HCT116 (cell line): ENCODE data around the gene NFATC1. TPM values are rescaled to one million over a fixed set of nuclear protein-coding genes. Genes with fewer than 3 reads are reported as not detected.

ENCODE experiments used
- ATAC-seq: fragments of 200-7000 bp; cut with Tn5 transposase; 2 replicates; pipeline ENCODE4 v1.9.1; 2020; ENCODE audit warnings: mild to moderate bottlenecking, moderate library complexity
- BruUV-seq: library from RNA; stranded (reverse); fragments of 400-500 nt; replicated peaks from 2 replicates; lab custom pipeline; 2021; lab: Mats Ljungman, UMichigan
- CTCF ChIA-PET: fragments of 300-600 bp; sonication (Branson Sonifier 250); formaldehyde crosslinking; loops from one replicate; lab custom pipeline; 2021; ENCODE audit warnings: antibody characterized with exemption; lab: Charles Lee
- POLR2A ChIA-PET: fragments of 300-600, 350-600 bp; sonication (Branson Sonifier 250); formaldehyde crosslinking; loops from one replicate; lab custom pipeline; 2021; ENCODE audit warnings: antibody characterized with exemption; lab: Charles Lee
- RAD21 ChIA-PET, 2 experiments: fragments of 300-600 bp; sonication (Branson Sonifier 250); formaldehyde crosslinking; loops; one replicate each; lab custom pipeline; 2023; ENCODE audit warnings: low total read pairs in 2 of 2; ENCODE audit not compliant: uncharacterized antibody in 2 of 2, unreplicated experiment in 2 of 2, low non-redundant PET in 1 of 2; lab: Charles Lee
- DNase-seq: peaks from one replicate; pipeline ENCODE4 v3.0.0-alpha.2; 2010; ENCODE audit warnings: low read depth, low spot score
- H2AFZ ChIP-seq: fragments of 200-600 bp; shearing (Covaris generic), sonication (generic); 2 replicates; pipeline ENCODE4 v1.6.1; 2017; ENCODE audit warnings: low read depth, mixed run types, mixed read lengths, antibody characterized with exemption, low read length; ENCODE audit not compliant: poor library complexity, severe bottlenecking
- H3K27ac ChIP-seq: 2 replicates; pipeline ENCODE4 v1.5.1; 2012; ENCODE audit warnings: low read depth, low read length
- H3K27me3 ChIP-seq: fragments of 200-600 bp; sonication (generic); 2 replicates; pipeline ENCODE4 v1.6.1; 2016; ENCODE audit warnings: mixed run types, low read length, mixed read lengths; ENCODE audit not compliant: insufficient read depth
- H3K36me3 ChIP-seq, 2 experiments: fragments of 200-500 bp in 1 of 2; fragments of 200-600 bp in 1 of 2; sonication (Bioruptor generic) in 1 of 2; sonication (generic) in 1 of 2; 2 replicates each; pipeline versions ENCODE4 v1.5.1 to v1.6.1; 2014 to 2016; ENCODE audit warnings: low read length in 2 of 2, inconsistent platforms in 1 of 2, mixed read lengths in 1 of 2, mixed run types in 1 of 2; ENCODE audit not compliant: insufficient read depth in 2 of 2, control insufficient read depth in 1 of 2
- H3K4me1 ChIP-seq, 2 experiments: fragments of 200-600 bp in 1 of 2; sonication (generic) in 1 of 2; 2 replicates each; pipeline versions ENCODE4 v1.5.1 to v1.6.1; 2012 to 2017; ENCODE audit warnings: low read length in 2 of 2, inconsistent platforms in 1 of 2, mild to moderate bottlenecking in 1 of 2, mixed read lengths in 1 of 2, mixed run types in 1 of 2, moderate library complexity in 1 of 2; ENCODE audit not compliant: insufficient read depth in 2 of 2, control insufficient read depth in 1 of 2
- H3K4me2 ChIP-seq: fragments of 200-600 bp; sonication (generic); 2 replicates; pipeline ENCODE4 v1.6.1; 2017; ENCODE audit warnings: mixed run types, low read length, mixed read lengths
- H3K4me3 ChIP-seq, 2 experiments: fragments of 200-600 bp in 1 of 2; sonication (generic) in 1 of 2; replicated peaks in 1 of 2; 2 replicates each; pipeline ENCODE4 v1.5.1; 2011 to 2016; ENCODE audit warnings: low read length in 2 of 2, control low read depth in 1 of 2, low read depth in 1 of 2, mild to moderate bottlenecking in 1 of 2, mixed read lengths in 1 of 2, mixed run types in 1 of 2
- H3K79me2 ChIP-seq: fragments of 200-600 bp; sonication (generic); 2 replicates; pipeline ENCODE4 v1.6.1; 2017; ENCODE audit warnings: mild to moderate bottlenecking, mixed run types, low read length, moderate library complexity, mixed read lengths; ENCODE audit not compliant: insufficient read depth
- H3K9ac ChIP-seq: fragments of 200-600 bp; sonication (generic); 2 replicates; pipeline ENCODE4 v1.6.1; 2016; ENCODE audit warnings: low read length, mixed read lengths
- H3K9me2 ChIP-seq: fragments of 200-600 bp; sonication (generic), shearing (Covaris generic); 2 replicates; pipeline ENCODE4 v1.6.1; 2017; ENCODE audit warnings: mixed run types, mild to moderate bottlenecking, moderate library complexity; ENCODE audit not compliant: insufficient read depth
- H3K9me3 ChIP-seq, 2 experiments: fragments of 200-500 bp in 1 of 2; fragments of 200-600 bp in 1 of 2; sonication (Bioruptor generic) in 1 of 2; sonication (generic) in 1 of 2; 2 replicates each; pipeline ENCODE4 v1.6.1; 2014 to 2017; ENCODE audit warnings: low read length in 2 of 2, mixed read lengths in 2 of 2, inconsistent platforms in 1 of 2, low read depth in 1 of 2, mild to moderate bottlenecking in 1 of 2, mixed run types in 1 of 2, moderate library complexity in 1 of 2; ENCODE audit not compliant: control insufficient read depth in 1 of 2, insufficient read depth in 1 of 2
- H4K20me1 ChIP-seq: fragments of 200-600 bp; sonication (generic), shearing (Covaris generic); 2 replicates; pipeline ENCODE4 v1.6.1; 2017; ENCODE audit warnings: mixed run types, mild to moderate bottlenecking, moderate library complexity; ENCODE audit not compliant: insufficient read depth
- EZH2phosphoT487 ChIP-seq: fragments of 200-600 bp; IDR thresholded peaks from 2 replicates; pipeline ENCODE4 v1.6.1; 2018; ENCODE audit warnings: antibody characterized with exemption, borderline replicate concordance
- JUND ChIP-seq: IDR thresholded peaks from 2 replicates; pipeline ENCODE4 v1.6.1; 2012
- RAD21 ChIP-seq: IDR thresholded peaks from 2 replicates; pipeline ENCODE4 v1.6.1; 2012; ENCODE audit warnings: low read depth, mild to moderate bottlenecking
- SRF ChIP-seq: IDR thresholded peaks from 2 replicates; pipeline ENCODE4 v1.6.1; 2012; ENCODE audit warnings: low read depth
- ZNF274 ChIP-seq: fragments of 200-500 bp; sonication (Bioruptor generic); IDR thresholded peaks from 2 replicates; pipeline ENCODE4 v1.6.1; 2014; ENCODE audit warnings: mild to moderate bottlenecking, low read depth, low read length, inconsistent platforms
- intact Hi-C: fragments of 100-400 bp; cut with micrococcal nuclease; formaldehyde crosslinking; loops from 2 replicates; pipeline ENCODE4 v1.10.0; 2022
- total RNA-seq: library from RNA; stranded (reverse); gene quantifications from one replicate; pipeline ENCODE4 v1.2.1, GENCODE V29; 2021; ENCODE audit not compliant: unreplicated experiment
- TF ChIP-seq, protein P1 (sequence below): IDR thresholded peaks from 2 replicates; pipeline ENCODE4 v1.6.1; 2012
- TF ChIP-seq, protein P2 (sequence below): IDR thresholded peaks from 2 replicates; pipeline ENCODE4 v1.6.1; 2012; ENCODE audit warnings: low read depth

Gene NFATC1
- total RNA-seq, 1 experiment from 2014 or later = 20.8 TPM

GRCh38 chr18:79461627-79462026 lies 65.9 kb downstream of the NFATC1 start:
- Histone ChIP-seq H2AFZ (no peak overlapping the region), H3K4me1 (peaks cover 12 to 28% of the 10 kb centered on the region in 2 experiments), H3K4me2 (no peak overlapping the region), H3K4me3 (no peak overlapping the region), H3K79me2 (no peaks in the 10 kb centered on the region), H4K20me1 (no peaks in the 10 kb centered on the region), H3K36me3 (no peaks in the 10 kb centered on the region), H3K9ac (no peak overlapping the region), H3K27me3 (no peaks in the 10 kb centered on the region), H3K9me3 (no peaks in the 10 kb centered on the region), H3K9me2 (no peaks in the 10 kb centered on the region), H3K27ac (no peak overlapping the region)
- TF ChIP-seq RAD21 (no peak), JUND (no peak), EZH2phosphoT487 (no peak), ZNF274 (no peak), SRF (no peak)
- TF ChIP-seq, protein P1, sequence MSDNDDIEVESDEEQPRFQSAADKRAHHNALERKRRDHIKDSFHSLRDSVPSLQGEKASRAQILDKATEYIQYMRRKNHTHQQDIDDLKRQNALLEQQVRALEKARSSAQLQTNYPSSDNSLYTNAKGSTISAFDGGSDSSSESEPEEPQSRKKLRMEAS = no peak
- TF ChIP-seq, protein P2, sequence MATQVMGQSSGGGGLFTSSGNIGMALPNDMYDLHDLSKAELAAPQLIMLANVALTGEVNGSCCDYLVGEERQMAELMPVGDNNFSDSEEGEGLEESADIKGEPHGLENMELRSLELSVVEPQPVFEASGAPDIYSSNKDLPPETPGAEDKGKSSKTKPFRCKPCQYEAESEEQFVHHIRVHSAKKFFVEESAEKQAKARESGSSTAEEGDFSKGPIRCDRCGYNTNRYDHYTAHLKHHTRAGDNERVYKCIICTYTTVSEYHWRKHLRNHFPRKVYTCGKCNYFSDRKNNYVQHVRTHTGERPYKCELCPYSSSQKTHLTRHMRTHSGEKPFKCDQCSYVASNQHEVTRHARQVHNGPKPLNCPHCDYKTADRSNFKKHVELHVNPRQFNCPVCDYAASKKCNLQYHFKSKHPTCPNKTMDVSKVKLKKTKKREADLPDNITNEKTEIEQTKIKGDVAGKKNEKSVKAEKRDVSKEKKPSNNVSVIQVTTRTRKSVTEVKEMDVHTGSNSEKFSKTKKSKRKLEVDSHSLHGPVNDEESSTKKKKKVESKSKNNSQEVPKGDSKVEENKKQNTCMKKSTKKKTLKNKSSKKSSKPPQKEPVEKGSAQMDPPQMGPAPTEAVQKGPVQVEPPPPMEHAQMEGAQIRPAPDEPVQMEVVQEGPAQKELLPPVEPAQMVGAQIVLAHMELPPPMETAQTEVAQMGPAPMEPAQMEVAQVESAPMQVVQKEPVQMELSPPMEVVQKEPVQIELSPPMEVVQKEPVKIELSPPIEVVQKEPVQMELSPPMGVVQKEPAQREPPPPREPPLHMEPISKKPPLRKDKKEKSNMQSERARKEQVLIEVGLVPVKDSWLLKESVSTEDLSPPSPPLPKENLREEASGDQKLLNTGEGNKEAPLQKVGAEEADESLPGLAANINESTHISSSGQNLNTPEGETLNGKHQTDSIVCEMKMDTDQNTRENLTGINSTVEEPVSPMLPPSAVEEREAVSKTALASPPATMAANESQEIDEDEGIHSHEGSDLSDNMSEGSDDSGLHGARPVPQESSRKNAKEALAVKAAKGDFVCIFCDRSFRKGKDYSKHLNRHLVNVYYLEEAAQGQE = no peak
- ChIA-PET POLR2A (no interaction called here), RAD21 (no interaction called here), CTCF (no interaction called here)
- BruUV-seq = no TSS peak
- no peak for DNase-seq
- no peak for ATAC-seq
- intact Hi-C loops = no loop called here
